ENCODE data around the gene NDUFAB1.

The NDUFAB1 gene

DNA sequence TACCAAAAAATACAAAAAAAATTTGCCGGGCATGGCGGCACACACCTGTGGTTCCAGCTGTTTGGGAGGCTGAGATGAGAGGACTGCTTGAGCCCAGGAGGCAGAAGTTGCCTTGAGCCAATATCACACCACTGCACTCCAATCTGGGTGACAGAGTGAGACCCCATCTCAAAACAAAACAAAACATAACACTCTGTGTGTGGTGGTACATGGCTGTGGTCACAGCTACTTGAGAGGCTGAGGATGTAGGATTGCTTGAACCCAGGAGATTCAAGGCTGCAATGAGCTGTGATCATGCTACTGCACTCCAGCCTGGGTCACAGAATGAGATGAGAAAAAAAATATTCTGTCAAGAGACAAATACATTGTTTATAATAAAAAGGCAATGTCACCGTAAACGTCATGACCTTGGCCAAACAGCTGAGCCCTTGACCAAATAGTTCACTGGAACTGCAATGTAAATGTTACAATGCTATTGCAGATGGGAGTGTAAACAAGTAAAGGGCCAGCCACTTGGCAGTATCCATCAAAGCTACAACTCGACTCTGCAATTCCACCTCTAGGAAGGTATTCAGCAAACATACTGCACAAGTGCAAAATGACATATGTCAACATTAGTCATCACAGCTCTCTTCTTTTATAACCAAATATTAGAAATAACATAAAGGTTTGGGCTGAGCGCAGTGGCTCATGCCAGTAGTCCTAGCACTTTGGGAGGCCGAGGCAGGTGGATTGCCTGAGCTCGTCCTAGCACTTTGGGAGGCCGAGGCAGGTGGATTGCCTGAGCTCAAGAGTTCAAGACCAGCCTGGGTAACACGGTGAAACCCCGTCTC is 55.9 kb downstream of the NDUFAB1 start:
- TF ChIP-seq, protein P1, sequence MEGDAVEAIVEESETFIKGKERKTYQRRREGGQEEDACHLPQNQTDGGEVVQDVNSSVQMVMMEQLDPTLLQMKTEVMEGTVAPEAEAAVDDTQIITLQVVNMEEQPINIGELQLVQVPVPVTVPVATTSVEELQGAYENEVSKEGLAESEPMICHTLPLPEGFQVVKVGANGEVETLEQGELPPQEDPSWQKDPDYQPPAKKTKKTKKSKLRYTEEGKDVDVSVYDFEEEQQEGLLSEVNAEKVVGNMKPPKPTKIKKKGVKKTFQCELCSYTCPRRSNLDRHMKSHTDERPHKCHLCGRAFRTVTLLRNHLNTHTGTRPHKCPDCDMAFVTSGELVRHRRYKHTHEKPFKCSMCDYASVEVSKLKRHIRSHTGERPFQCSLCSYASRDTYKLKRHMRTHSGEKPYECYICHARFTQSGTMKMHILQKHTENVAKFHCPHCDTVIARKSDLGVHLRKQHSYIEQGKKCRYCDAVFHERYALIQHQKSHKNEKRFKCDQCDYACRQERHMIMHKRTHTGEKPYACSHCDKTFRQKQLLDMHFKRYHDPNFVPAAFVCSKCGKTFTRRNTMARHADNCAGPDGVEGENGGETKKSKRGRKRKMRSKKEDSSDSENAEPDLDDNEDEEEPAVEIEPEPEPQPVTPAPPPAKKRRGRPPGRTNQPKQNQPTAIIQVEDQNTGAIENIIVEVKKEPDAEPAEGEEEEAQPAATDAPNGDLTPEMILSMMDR (IDR thresholded peaks at IDR 0.05; ENCODE audit: borderline replicate concordance, control extremely low read depth, extremely low read depth, insufficient read depth, missing control alignments): no peak
- in situ Hi-C loops (cut with MboI; ENCODE audit: low sequenced_read_pairs, unreplicated experiment): no loop called here
- DNase-seq (ENCODE audit: low spot score): no peak

DNA sequence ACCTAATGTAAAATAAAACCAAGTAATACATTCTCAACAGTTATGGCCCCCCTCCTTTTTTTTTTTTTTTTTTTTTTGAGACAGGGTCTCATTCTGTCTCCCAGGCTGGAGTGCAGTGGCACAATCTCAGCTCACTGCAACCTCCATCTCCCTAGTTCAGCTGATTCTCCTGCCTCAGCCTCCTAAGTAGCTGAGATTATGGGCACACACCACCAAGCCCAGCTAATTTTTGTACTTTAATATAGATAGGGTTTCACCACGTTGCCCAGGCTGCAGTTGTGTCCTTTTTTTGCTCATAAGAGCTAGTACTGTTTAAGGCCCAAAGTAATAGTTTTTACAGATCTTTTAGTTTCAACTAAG is 57.2 kb downstream of the NDUFAB1 start:
- in situ Hi-C loops (cut with MboI; ENCODE audit: low sequenced_read_pairs, unreplicated experiment): no loop called here
- no peak for DNase-seq (ENCODE audit: low spot score)
- TF ChIP-seq, protein P1 (IDR thresholded peaks at IDR 0.05; ENCODE audit: borderline replicate concordance, control extremely low read depth, extremely low read depth, insufficient read depth, missing control alignments): no peak

DNA sequence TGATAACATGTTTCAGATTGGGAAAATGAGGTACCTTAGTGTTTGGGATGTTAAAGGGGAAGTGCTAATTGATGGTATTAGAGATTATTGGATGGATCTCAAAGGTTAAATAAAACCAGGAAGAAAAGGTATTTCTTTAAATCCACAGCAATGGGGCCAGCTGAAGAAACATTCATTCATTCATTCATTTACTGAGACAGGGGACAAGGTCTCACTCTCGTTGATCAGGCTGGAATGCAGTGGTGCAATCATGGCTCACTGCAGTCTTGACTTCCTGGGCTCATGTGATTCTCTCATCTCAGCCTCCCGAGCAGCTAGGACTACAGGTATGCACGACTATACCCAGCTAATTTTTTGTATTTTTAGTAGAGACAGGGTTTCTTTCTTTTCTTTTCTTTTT is 58.7 kb downstream of the NDUFAB1 start:
- in situ Hi-C loops (cut with MboI; ENCODE audit: low sequenced_read_pairs, unreplicated experiment): no loop called here
- TF ChIP-seq, protein P1 (IDR thresholded peaks at IDR 0.05; ENCODE audit: borderline replicate concordance, control extremely low read depth, extremely low read depth, insufficient read depth, missing control alignments): no peak
- no peak for DNase-seq (ENCODE audit: low spot score)

GRCh38 chr16:23535901-23536300 is 60.2 kb downstream of the NDUFAB1 start:
- no peak for DNase-seq (ENCODE audit: low spot score)
- TF ChIP-seq, protein P1 (IDR thresholded peaks at IDR 0.05; ENCODE audit: borderline replicate concordance, control extremely low read depth, extremely low read depth, insufficient read depth, missing control alignments): no peak
- in situ Hi-C loops (cut with MboI; ENCODE audit: low sequenced_read_pairs, unreplicated experiment): no loop called here

DNA sequence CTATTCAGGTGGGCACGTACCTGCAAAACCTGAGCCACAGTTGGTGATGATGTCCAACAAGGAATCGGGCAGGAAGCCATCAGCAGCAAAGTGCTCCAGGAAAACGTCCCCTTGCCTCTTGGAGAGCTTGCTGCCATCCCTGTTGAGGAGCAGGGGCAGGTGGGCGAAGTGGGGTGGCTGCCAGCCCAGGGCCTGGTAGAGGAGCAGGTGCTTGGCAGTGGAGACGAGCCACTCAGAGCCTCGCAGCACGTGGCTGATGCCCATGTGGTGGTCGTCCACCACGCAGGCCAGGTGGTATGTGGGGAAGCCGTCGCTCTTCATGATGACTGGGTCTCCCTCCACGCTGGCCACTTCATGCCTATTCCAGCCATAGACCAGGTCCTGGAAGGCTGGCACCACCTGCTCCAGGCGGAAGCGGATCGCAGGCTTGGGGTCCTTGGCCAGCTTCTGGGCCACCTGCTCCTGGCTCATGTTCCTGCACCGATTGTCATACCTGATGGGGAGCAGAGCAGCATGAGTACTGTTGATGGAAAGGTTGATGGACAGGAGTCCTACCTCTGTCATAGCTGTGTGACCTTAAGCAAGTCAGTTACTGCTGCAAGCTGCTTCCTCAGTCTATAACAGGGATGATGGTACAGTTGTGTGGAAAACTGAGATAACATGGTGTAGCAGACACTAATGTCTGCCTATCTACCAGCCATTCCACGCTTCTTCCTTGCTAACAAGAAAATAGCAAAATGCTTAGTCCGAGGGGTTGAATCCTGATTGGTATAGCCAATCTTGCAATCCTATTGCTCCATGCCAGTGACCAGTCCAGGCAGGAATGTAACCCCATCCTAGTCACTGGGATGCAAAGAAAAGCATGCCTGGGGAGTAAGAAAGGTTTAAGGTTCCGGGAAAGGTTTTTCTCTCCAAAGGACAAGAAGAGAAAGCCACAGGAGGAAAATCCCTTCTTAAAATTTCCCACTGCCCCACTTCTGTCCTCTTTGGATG is 61.0 kb downstream of the NDUFAB1 start:
- DNase-seq (ENCODE audit: low spot score): no peak
- in situ Hi-C loops (cut with MboI; ENCODE audit: low sequenced_read_pairs, unreplicated experiment): no loop called here
- TF ChIP-seq, protein P1 (IDR thresholded peaks at IDR 0.05; ENCODE audit: borderline replicate concordance, control extremely low read depth, extremely low read depth, insufficient read depth, missing control alignments): no peak

GRCh38 chr16:23532448-23532847 is 63.7 kb downstream of the NDUFAB1 start:
- in situ Hi-C loops (cut with MboI; ENCODE audit: low sequenced_read_pairs, unreplicated experiment): no loop called here
- TF ChIP-seq, protein P1 (IDR thresholded peaks at IDR 0.05; ENCODE audit: borderline replicate concordance, control extremely low read depth, extremely low read depth, insufficient read depth, missing control alignments): no peak
- no peak for DNase-seq (ENCODE audit: low spot score)
